NT2/D1 (cell line): ENCODE data around the gene ACO2.

Experiments
- YY1 ChIP-seq: IDR thresholded peaks from 2 replicates; pipeline ENCODE4 v1.6.1; 2011; ENCODE audit not compliant: insufficient read length, insufficient read depth
- ZNF274 ChIP-seq: IDR thresholded peaks from 2 replicates; pipeline ENCODE4 v1.6.1; 2011; ENCODE audit warnings: mild to moderate bottlenecking, low read depth, low read length

DNA sequence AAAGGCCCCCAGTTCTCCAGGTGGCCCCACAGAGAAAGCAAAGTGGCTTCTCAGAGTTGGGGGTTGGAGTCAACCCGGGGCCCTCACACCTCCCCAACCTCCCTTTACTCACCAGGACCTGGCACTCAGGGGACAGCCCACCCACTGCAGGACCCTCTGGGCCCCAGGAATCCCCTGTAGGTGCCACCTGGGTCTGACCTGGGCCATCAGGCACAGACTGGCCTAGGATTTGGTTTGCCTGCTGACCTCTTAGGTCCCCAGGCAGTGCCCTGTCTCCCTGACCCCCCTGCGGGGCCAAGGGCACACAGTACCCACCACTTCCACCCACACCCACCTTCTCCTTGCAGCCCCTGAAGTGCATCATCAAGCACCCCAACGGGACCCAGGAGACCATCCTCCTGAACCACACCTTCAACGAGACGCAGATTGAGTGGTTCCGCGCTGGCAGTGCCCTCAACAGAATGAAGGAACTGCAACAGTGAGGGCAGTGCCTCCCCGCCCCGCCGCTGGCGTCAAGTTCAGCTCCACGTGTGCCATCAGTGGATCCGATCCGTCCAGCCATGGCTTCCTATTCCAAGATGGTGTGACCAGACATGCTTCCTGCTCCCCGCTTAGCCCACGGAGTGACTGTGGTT, 59.3 kb downstream of the ACO2 start:
- TF ChIP-seq YY1 (no peak), ZNF274 (no peak)
